Uterus (tissue), 2 donors: ENCODE results near the gene EDN3.

ENCODE experiments used
- CTCF ChIP-seq, 4 experiments: fragments of 200-600 bp in 2 of 4; fragments of 450-650 bp in 2 of 4; sonication (generic) in 2 of 4; IDR thresholded peaks; one replicate each; pipeline ENCODE4 v1.5.1; 2016 to 2019; ENCODE audit warnings: antibody characterized with exemption in 4 of 4, mild to moderate bottlenecking in 2 of 4, moderate library complexity in 1 of 4
- POLR2A ChIP-seq, 2 donors: fragments of 450-650 bp; IDR thresholded peaks; one replicate each; pipeline ENCODE4 v1.6.1; 2016; ENCODE audit warnings: antibody characterized with exemption in 2 of 2, mild to moderate bottlenecking in 1 of 2, moderate library complexity in 1 of 2

- TF ChIP-seq CTCF (IDR thresholded peaks at IDR 0.05) = no peak
- no peak for TF ChIP-seq POLR2A (IDR thresholded peaks at IDR 0.05)
Measured at GRCh38 chr20:59365611-59366285, 65.3 kb downstream of the EDN3 start.
